RPMI7951 (cell line): ENCODE results near the gene RNLS. TPM values are rescaled to one million over a fixed set of nuclear protein-coding genes. Genes with fewer than 3 reads are reported as not detected.

Experiments used
- DNase-seq: peaks from one replicate; pipeline ENCODE4 v3.0.0-alpha.2; 2012; ENCODE audit warnings: low read depth
- total RNA-seq: library from RNA; depleted of rRNA; stranded (reverse); fragments of >200 nt; shearing (Covaris generic); gene quantifications from 2 replicates; pipeline ENCODE4 v1.2.3, GENCODE V29; 2014

RNLS gene
- total RNA-seq, 1 experiment from 2014 or later = 15.7 TPM

DNA sequence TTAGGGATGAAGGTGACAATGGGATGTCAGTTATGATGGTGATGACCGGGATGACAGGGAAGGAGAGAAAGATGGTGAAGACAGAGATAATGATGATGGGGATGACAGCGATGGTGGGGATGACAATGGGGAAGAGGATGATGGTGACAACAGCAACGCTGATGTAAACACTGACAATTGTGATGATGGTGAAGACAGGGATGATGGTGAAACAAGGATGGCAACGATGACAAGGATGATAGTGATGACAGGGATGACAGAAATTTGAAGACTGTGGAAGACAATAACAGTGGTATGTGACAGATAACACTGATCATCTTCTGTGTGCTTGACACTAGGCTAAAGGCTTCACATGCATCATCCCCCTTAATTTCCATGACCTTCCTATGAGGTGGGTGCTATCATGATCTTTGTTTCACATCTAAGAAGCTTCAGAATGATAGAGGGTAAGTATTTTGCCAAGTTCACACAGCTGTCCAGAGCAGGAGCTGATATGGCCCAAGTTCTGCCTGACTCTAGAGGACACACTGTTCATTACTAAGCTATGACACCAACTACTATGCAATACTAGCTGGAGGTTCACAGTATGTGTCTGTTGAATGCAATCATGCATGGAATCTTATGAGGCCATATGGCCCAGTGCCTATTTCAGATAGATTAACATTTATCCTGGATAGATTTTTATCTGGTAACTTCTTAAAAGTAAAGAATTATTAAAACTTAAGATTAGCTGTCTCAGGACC lies 105.6 kb downstream of the RNLS start:
- DNase-seq = peak; percentile 26

GRCh38 chr10:88474884-88475844 lies 108.0 kb downstream of the RNLS start:
- no peak for DNase-seq

- no peak for DNase-seq
These were observed 108.9 kb downstream of the RNLS start for GRCh38 chr10:88473989-88474883.

DNA sequence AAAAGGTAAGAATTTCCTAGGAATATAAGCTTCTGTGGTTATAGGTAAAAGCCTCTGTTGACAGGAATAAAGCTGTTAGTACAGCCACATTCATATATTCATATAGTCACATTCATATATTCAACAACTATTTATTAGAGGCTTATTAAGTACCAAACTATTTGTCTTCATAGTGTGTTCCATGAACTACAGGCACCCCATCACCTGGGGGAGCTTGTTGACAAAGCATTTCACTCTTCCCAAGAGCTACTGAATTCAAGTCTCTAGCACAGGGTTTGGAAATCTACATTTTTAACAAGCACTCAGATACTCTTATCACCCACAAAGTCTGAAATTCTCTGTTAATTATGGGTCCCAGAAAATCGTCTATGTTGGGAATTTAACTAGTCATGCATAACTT lies 110.6 kb downstream of the RNLS start:
- DNase-seq = no peak

- no peak for DNase-seq
These were observed 111.2 kb downstream of the RNLS start for GRCh38 chr10:88471899-88472298.

DNA sequence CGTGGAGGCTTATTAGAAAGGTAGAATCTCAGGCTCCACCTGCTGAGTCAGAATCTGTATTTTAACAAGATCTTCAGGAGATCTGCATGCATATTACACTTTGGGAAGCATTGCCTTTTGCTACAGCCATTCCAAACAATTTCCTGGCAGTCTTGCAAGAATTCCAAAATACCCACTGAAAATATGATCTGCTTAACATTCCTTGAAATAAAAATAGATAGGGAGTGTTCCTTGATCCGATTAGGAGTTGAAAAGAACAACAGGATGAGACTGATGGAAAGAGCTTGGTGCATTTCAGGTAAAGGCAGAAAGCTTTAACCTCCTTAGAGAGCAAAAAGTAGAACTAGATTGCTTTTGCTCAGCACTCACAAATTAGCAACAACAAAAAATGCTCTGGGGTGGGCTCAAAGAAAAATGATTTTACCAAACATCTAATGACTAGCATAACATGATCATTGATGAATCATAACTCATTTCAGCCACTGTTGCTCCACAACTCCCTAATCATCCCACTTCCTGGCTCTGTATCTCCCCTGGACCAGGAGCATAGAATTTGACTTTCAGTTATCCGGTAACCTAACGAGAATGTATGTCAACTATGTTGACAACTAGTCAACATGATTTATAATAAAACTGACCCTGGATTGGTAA lies 115.2 kb downstream of the RNLS start:
- no peak for DNase-seq

GRCh38 chr10:88466786-88467185 lies 116.3 kb downstream of the RNLS start:
- DNase-seq = peak; percentile 64

- no peak for DNase-seq
These were observed 117.4 kb downstream of the RNLS start for GRCh38 chr10:88465765-88466164.

DNA sequence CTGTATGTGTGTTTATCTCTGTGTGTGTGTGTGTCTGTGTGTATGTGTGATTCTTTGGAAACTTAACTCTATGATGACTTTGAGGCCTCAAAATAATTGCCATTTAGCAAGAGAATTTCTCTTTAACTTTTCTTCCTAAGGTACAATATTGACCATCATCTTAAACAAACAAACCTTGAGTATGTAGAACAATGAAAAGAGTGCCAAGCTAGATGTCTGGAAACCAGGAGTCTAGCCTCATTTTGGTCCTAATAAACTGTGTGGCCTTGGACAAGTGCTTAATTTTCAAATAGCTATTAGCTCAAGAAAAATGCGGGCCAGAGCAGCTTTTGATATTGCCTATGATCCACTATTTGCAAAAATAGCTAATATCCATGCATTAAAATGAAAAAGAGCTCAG lies 119.3 kb downstream of the RNLS start:
- no peak for DNase-seq

DNA sequence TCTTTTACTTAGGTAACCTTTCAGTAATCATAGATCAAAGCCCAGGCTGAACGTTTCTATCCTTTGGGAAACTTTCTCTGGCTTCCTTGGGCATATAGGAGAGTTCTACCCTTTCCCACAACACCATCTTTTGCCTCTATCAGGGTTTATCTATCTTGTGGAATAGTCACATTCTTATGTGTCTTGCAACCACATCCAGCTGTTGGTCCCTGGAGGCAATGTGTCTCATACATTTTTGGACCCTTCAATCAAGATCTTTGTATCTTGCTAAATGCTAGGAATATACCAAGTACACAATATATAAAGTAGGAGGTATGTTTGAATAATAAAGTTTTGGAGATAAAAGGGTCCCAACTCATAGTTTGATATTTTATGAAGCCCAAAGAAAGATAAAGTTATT lies 121.7 kb downstream of the RNLS start:
- DNase-seq = peak; percentile 57

GRCh38 chr10:88459530-88459929 lies 123.6 kb downstream of the RNLS start:
- no peak for DNase-seq

DNA sequence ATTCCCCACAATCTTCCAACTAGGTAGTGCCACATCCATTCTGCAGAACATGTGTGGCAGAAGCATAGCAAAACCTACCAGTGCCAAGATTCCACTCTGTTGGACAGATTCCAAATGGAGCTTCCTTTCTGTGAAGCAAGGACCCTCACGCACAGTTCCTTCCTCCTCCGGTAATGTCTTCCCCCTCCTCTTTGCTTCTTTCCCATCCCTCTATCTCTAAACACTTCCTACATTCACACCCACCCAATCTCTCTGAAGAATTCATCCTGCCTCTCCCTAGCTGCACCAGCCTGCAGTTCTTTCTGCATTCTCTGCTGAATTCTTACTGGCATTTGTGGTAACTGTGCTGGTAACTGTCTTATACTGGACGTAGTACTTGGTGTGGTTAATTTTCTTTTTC lies 124.9 kb downstream of the RNLS start:
- no peak for DNase-seq

- no peak for DNase-seq
These were observed 125.5 kb downstream of the RNLS start for GRCh38 chr10:88457660-88458059.

- peak; percentile 38 for DNase-seq
These were observed 126.4 kb downstream of the RNLS start for GRCh38 chr10:88456730-88457129.

- no peak for DNase-seq
These were observed 127.3 kb downstream of the RNLS start for GRCh38 chr10:88455831-88456230.

DNA sequence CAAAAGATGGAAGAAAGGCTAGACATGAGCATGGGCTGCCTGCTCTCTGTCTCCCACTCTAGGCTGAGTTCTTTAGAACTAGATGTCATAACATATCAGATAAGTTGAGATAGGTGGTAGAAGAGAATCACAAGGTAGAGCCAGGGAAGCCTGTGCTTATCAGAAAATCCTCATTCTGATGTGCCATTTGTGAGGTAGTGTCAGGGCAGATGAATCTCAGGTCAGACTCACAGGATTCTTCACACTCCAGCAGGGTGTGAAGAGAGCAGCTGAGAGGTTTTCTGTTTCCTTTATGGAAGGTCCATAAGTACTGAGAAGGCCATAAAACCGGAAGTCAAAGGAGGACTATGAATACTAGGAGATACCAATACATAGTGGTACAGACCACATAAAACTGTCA lies 132.9 kb downstream of the RNLS start:
- DNase-seq = no peak

GRCh38 chr10:88442716-88443115 lies 140.4 kb downstream of the RNLS start:
- no peak for DNase-seq

DNA sequence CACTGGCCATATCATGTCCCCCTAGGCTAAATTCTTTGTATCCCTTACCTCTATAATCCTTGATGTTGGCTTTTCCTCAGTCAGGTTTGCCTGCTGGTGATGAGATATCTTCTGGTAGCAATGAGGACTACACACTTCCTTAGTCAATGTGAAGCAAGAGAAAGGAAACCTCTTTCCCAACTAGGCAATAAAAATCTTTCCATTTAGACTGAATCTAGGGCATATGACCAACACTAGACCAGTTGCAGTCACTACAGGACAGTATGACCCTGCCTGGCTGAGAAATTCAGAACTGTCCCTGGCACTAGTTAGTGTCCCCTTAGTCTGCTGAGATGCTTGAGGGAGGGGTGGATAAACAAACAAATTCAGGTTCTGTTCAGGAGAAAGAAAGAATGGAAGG lies 142.6 kb downstream of the RNLS start:
- DNase-seq = no peak

- no peak for DNase-seq
These were observed 143.2 kb downstream of the RNLS start for GRCh38 chr10:88439932-88440331.

DNA sequence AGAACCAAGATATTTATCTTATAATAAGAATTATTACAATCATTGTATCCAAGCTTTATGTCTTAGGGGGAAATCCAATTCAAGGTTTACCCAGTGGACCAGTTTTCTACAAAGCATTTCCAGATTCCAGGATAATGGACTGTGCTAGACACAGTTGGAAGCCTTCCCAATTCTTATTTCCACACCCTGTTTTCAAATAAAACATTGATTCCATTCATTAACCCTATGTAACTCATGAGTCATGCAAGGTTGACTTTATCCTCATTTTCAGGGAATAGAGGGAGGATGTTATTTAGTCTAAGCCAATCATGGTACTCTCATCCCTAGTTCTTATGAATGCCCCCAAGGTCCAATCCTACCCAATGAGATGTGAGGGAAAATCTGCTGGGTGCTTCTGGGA lies 145.7 kb downstream of the RNLS start:
- peak; percentile 31 for DNase-seq

GRCh38 chr10:88433565-88434186 lies 149.4 kb downstream of the RNLS start:
- DNase-seq = no peak
